Suprapubic skin (tissue), 4 donors: ENCODE data around the gene LAMP1.

Experiments used
- EP300 ChIP-seq: sonication (generic); formaldehyde crosslinking; IDR thresholded peaks from one replicate; pipeline ENCODE4 v1.6.1; 2017; ENCODE audit warnings: antibody characterized with exemption
- POLR2A ChIP-seq, 2 donors: fragments of 450-650 bp; IDR thresholded peaks; one replicate each; pipeline ENCODE4 v1.6.1; 2017; ENCODE audit warnings: antibody characterized with exemption in 2 of 2, mild to moderate bottlenecking in 2 of 2, moderate library complexity in 2 of 2
- POLR2AphosphoS5 ChIP-seq, 3 donors: sonication (generic); formaldehyde crosslinking; IDR thresholded peaks; one replicate each; pipeline ENCODE4 v1.6.1; 2017; ENCODE audit warnings: antibody characterized with exemption in 3 of 3
- TF ChIP-seq, protein P1 (sequence below), 2 donors: fragments of 200-600 bp in 1 of 2; fragments of 450-650 bp in 1 of 2; sonication (generic) in 1 of 2; IDR thresholded peaks; one replicate each; pipeline ENCODE4 v1.5.1; 2016 to 2019; ENCODE audit warnings: antibody characterized with exemption in 2 of 2, mild to moderate bottlenecking in 1 of 2, moderate library complexity in 1 of 2

DNA sequence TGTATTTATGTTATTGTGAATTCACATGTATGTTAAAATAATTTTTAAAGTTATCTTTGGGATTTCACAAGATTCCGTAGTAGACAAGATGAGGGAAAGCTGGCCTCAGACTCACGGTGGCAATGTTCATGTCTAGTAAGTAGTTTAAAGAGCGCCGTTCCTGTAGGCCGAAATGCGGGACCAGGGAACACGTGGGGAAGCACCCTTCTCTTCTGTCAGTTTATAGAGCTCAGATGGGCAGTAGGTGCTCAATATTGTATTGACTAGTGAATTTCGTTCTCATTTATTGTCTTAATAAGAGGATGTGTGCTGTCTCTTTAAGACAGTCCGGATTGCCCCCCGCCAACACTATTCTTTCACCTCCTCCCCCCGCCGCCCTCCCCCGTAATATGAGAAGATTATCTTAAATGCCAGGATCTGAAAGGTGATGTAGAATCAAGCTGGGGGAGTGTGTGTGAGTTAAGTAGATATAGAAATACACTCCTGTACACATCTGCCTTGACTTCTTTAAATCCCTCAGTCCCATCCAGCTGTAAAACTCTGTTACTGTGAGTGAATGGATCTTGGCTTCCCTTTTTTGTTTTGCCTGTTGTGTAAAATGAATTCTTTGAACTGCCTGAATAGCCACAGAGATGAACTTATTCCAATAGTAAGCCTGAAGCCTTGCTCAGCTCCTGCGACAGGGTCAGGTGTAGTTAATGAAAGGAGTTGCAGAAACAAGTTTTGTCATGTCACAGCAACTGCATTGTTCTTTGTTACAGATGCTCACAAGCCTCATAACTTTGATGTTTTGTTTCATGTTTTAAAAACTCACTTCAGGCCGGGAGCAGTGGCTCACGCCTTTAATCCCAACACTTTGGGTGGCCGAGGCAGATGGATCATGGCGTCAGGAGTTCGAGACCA lies 1.3 kb downstream of the LAMP1 start:
- TF ChIP-seq, protein P1, sequence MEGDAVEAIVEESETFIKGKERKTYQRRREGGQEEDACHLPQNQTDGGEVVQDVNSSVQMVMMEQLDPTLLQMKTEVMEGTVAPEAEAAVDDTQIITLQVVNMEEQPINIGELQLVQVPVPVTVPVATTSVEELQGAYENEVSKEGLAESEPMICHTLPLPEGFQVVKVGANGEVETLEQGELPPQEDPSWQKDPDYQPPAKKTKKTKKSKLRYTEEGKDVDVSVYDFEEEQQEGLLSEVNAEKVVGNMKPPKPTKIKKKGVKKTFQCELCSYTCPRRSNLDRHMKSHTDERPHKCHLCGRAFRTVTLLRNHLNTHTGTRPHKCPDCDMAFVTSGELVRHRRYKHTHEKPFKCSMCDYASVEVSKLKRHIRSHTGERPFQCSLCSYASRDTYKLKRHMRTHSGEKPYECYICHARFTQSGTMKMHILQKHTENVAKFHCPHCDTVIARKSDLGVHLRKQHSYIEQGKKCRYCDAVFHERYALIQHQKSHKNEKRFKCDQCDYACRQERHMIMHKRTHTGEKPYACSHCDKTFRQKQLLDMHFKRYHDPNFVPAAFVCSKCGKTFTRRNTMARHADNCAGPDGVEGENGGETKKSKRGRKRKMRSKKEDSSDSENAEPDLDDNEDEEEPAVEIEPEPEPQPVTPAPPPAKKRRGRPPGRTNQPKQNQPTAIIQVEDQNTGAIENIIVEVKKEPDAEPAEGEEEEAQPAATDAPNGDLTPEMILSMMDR (IDR thresholded peaks at IDR 0.05): no peak
- TF ChIP-seq POLR2A (IDR thresholded peaks at IDR 0.05) (no peak), POLR2AphosphoS5 (IDR thresholded peaks at IDR 0.05) (no peak), EP300 (no peak)
